PC-3 (cell line): ENCODE results near the gene TNRC6C.

Source experiments
- EZH2phosphoT487 ChIP-seq: fragments of 300-600 bp; sonication (generic); IDR thresholded peaks from 2 replicates; pipeline ENCODE4 v1.6.1; 2018; ENCODE audit warnings: mild to moderate bottlenecking, antibody characterized with exemption, low read length, borderline replicate concordance
- TF ChIP-seq, protein P1 (sequence below): fragments of 300-600 bp; sonication (generic); conservative IDR thresholded peaks from 2 replicates; pipeline ENCODE4 v1.5.1; 2017; ENCODE audit warnings: antibody characterized with exemption, low read depth, mild to moderate bottlenecking, low read length

DNA sequence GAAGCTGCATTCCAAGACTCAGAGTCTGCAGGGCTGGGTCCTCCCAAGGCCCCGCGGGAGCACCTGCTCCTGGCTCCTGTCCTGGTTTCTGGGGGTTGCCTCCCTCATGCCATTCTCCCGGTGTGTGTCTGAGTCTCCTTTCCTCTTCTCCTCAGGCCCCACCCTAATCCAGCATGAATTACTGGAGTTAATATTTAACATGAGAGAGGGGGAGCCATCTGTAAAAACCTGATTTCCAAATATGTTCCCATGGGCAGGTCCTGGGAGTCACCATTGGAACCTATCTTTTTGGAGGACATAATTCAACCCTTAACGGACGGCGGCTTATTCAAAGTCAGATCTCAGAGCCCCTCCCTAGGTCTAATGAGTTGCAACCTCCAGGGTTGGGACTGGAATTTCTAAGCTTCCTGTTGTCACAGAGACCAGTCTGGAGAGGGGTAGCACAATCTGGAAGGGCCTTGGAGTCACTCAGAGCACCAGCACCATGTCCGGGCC is 193.1 kb downstream of the TNRC6C start:
- TF ChIP-seq, protein P1, sequence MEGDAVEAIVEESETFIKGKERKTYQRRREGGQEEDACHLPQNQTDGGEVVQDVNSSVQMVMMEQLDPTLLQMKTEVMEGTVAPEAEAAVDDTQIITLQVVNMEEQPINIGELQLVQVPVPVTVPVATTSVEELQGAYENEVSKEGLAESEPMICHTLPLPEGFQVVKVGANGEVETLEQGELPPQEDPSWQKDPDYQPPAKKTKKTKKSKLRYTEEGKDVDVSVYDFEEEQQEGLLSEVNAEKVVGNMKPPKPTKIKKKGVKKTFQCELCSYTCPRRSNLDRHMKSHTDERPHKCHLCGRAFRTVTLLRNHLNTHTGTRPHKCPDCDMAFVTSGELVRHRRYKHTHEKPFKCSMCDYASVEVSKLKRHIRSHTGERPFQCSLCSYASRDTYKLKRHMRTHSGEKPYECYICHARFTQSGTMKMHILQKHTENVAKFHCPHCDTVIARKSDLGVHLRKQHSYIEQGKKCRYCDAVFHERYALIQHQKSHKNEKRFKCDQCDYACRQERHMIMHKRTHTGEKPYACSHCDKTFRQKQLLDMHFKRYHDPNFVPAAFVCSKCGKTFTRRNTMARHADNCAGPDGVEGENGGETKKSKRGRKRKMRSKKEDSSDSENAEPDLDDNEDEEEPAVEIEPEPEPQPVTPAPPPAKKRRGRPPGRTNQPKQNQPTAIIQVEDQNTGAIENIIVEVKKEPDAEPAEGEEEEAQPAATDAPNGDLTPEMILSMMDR: no peak
- no peak for TF ChIP-seq EZH2phosphoT487
